ENCODE data around the gene SMARCA4. TPM values are rescaled to one million over a fixed set of nuclear protein-coding genes. Genes with fewer than 3 reads are reported as not detected.

Gene SMARCA4
- total and polyA plus RNA-seq, 2 experiments from 2014 or later, result 177 to 336 TPM

GRCh38 chr19:10995926-10996600 is 35.2 kb downstream of the SMARCA4 start:
- Histone ChIP-seq H3K79me2 (replicated peaks; ENCODE audit: insufficient read depth) (0 out of 2 replicates have a peak, but pooled peaks cover 4% of the 10 kb centered on the region), H3K36me3 (ENCODE audit: insufficient read depth) (peaks cover 33% of the 10 kb centered on the region), H3K9me2 (ENCODE audit: insufficient read depth) (no peaks in the 10 kb centered on the region), H3K27ac (ENCODE audit: low read depth) (no peak overlapping the region), H3F3A (replicated peaks; ENCODE audit: low read depth) (peaks cover 7% of the 10 kb centered on the region; the same call in 1 of the 2 replicates), H3K4me1 (ENCODE audit: insufficient read depth) (no peaks in the 10 kb centered on the region), H2AFZ (no peak overlapping the region), H3K4me2 (no peak overlapping the region), H4K20me1 (replicated peaks; ENCODE audit: insufficient read depth) (peaks cover 9% of the 10 kb centered on the region; the same call in 1 of the 2 replicates), H3K27me3 (ENCODE audit: insufficient read depth) (no peaks in the 10 kb centered on the region), H3K4me3 (no peak overlapping the region)
- no peak overlapping the region for H3K27ac Mint-ChIP-seq
- no peak for ATAC-seq
- H3K27me3 Mint-ChIP-seq (ENCODE audit: insufficient read depth, low read depth, poor library complexity), result peaks cover 13% of the 10 kb centered on the region
- no peak overlapping the region for H3K4me3 Mint-ChIP-seq
- no peak for TF ChIP-seq REST (IDR thresholded peaks at IDR 0.05; ENCODE audit: unreplicated experiment)
- H3K9me3 Mint-ChIP-seq, result no peaks in the 10 kb centered on the region
- DNase-seq (ENCODE audit: low spot score), result no peak
- H3K4me1 Mint-ChIP-seq, result no peaks in the 10 kb centered on the region
- peaks cover 88% of the 10 kb centered on the region for H3K36me3 Mint-ChIP-seq (ENCODE audit: low read depth)

- H3K36me3 ChIP-seq (ENCODE audit: insufficient read depth), result peaks cover 38% of the 10 kb centered on the region
- TF ChIP-seq JUNB (IDR thresholded peaks at IDR 0.05; ENCODE audit: unreplicated experiment) (no peak), CREB1 (CRISPR knock-in tag; IDR thresholded peaks at IDR 0.05; ENCODE audit: low read depth) (no peak), CTCF (conservative IDR thresholded peaks at IDR 0.05; ENCODE audit: low read depth in 2 of 2) (no peak), EZH2 (IDR thresholded peaks at IDR 0.05; ENCODE audit: low read depth, unreplicated experiment) (no peak), POLR2AphosphoS5 (IDR thresholded peaks at IDR 0.05; ENCODE audit: low read depth) (no peak), STAT1 (IDR thresholded peaks at IDR 0.05; ENCODE audit: unreplicated experiment) (no peak), ZNF462 (CRISPR knock-in tag; IDR thresholded peaks at IDR 0.05) (no peak), NANOG (IDR thresholded peaks at IDR 0.05; ENCODE audit: borderline replicate concordance) (no peak)
These were observed 37.3 kb downstream of the SMARCA4 start for GRCh38 chr19:10998045-10998533.

More at GRCh38 chr19:10998045-10998533, 37.3 kb downstream of the SMARCA4 start:
- Histone ChIP-seq H3K27me3 (ENCODE audit: insufficient read depth) (no peaks in the 10 kb centered on the region), H4K20me1 (replicated peaks; ENCODE audit: insufficient read depth) (peaks cover 9% of the 10 kb centered on the region; the same call in 1 of the 2 replicates), H3K9me2 (ENCODE audit: insufficient read depth) (no peaks in the 10 kb centered on the region), H3F3A (replicated peaks; ENCODE audit: low read depth) (peaks cover 15% of the 10 kb centered on the region; the same call in 1 of the 2 replicates), H3K79me2 (replicated peaks; ENCODE audit: insufficient read depth) (0 out of 2 replicates have a peak, but pooled peaks cover 4% of the 10 kb centered on the region), H3K27ac (ENCODE audit: low read depth) (no peak overlapping the region), H2AFZ (no peak overlapping the region), H3K4me2 (no peak overlapping the region), H3K4me3 (no peak overlapping the region), H3K4me1 (ENCODE audit: insufficient read depth) (no peaks in the 10 kb centered on the region)
- H3K9me3 Mint-ChIP-seq, result no peaks in the 10 kb centered on the region
- H3K27ac Mint-ChIP-seq, result no peak overlapping the region; the same call in 1 of the 2 replicates
- DNase-seq (ENCODE audit: low spot score), result no peak
- peaks cover 82% of the 10 kb centered on the region for H3K36me3 Mint-ChIP-seq (ENCODE audit: low read depth)
- H3K27me3 Mint-ChIP-seq (ENCODE audit: insufficient read depth, low read depth, poor library complexity), result peaks cover 13% of the 10 kb centered on the region
- no peak overlapping the region; the same call in 2 of the 3 replicates for H3K4me3 Mint-ChIP-seq
- no peaks in the 10 kb centered on the region for H3K4me1 Mint-ChIP-seq
- no peak for ATAC-seq

Measured in GM23338 (cell line).